Measurements from ENCODE around the gene SLC6A3. TPM values are rescaled to one million over a fixed set of nuclear protein-coding genes. Genes with fewer than 3 reads are reported as not detected.
A peak's percentile ranks its signal among the peaks of the same experiment; 100 is the strongest.

Gene SLC6A3
- total and polyA plus RNA-seq, 2 donors (not counting 1 experiment from before 2014, with no cell fraction given): 0.01 to 0.15 TPM

DNA sequence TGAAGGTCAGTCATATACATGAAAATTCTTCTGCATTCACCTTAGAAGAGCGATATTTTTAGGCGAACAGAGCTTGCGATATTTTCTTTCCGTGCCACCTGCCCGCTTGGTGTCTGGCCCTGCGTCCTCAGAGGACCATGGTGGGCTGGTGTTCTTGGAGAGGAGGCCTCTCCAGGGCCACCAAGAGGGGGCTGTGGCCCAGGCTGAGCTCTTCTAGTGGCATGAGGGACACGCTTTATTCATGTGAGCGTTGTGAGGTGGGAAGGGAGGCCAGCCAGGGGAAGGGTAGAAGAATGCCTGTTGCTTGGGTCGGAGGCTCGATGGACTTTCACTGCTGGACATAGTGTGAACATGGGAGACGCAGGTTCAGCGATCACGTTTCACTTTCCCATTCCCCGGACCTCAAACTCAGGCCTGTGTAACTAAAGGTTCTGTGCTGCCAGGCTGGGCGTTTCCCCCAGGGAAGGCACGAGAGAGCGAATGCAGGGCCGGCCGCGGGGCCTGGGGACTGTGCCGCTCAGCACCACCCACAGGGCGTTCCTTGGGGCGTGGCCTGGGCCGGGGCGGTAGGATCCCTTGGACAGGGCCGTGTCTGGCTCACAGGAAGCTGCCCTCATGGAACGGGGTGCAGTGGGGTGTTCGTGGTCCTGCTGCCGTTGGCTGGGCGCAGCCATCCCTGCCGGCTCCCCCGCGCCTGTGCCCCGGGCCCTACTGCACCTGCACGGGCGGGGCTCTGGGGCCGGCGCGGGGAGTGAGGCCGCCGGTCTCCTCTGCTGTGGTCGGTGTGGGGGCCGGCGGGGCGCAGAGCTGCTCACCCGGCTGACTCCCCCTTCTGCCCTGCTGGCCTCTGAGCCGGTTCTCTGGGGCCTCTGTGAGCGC is 59.6 kb downstream of the SLC6A3 start:
- DNase-seq (peak; percentile 88), ATAC-seq (ENCODE audit: low read depth) (peak; percentile 91)
- H3K4me3 ChIP-seq (ENCODE audit: control extremely low read depth in 1 of 5, extremely low read depth in 1 of 5, insufficient read depth in 1 of 5, low read depth in 2 of 5, low read length in 4 of 5): peak overlapping the region; percentile 22 to 78 (median 62)
- TF ChIP-seq, protein P1, sequence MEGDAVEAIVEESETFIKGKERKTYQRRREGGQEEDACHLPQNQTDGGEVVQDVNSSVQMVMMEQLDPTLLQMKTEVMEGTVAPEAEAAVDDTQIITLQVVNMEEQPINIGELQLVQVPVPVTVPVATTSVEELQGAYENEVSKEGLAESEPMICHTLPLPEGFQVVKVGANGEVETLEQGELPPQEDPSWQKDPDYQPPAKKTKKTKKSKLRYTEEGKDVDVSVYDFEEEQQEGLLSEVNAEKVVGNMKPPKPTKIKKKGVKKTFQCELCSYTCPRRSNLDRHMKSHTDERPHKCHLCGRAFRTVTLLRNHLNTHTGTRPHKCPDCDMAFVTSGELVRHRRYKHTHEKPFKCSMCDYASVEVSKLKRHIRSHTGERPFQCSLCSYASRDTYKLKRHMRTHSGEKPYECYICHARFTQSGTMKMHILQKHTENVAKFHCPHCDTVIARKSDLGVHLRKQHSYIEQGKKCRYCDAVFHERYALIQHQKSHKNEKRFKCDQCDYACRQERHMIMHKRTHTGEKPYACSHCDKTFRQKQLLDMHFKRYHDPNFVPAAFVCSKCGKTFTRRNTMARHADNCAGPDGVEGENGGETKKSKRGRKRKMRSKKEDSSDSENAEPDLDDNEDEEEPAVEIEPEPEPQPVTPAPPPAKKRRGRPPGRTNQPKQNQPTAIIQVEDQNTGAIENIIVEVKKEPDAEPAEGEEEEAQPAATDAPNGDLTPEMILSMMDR (IDR thresholded peaks at IDR 0.05): no peak
- TF ChIP-seq EZH2 (IDR thresholded peaks at IDR 0.05; ENCODE audit: borderline replicate concordance, insufficient read depth, low read depth, low read length, poor library complexity, severe bottlenecking): no peak
- peak overlapping the region; percentile 100 for H3K27ac Mint-ChIP-seq
- no peaks in the 10 kb centered on the region for H3K79me2 ChIP-seq (ENCODE audit: control insufficient read depth, insufficient read depth, low read length)
- WGBS (ENCODE audit: insufficient coverage): 12% methylated on average over 48 of the region's 48 CpGs
- H3K9me3 ChIP-seq (ENCODE audit: control extremely low read depth in 1 of 3, control insufficient read depth in 2 of 3, insufficient read depth in 1 of 3, low read length in 2 of 3): no peaks in the 10 kb centered on the region
- H3K4me1 ChIP-seq (ENCODE audit: control insufficient read depth in 2 of 2, insufficient read depth in 2 of 2, low read length in 2 of 2): peaks cover 15 to 21% of the 10 kb centered on the region in 2 donors
- H3K9ac ChIP-seq (ENCODE audit: low read length): peak overlapping the region; percentile 80
- no peaks in the 10 kb centered on the region for H3K9me3 Mint-ChIP-seq (ENCODE audit: insufficient read depth)
- H3K27ac ChIP-seq (ENCODE audit: low read length in 2 of 2): peak overlapping the region; percentile 83 to 92
- peak overlapping the region; percentile 93 for H3K4me2 ChIP-seq (replicated peaks; ENCODE audit: low read depth, low read length, poor library complexity, severe bottlenecking)
- no peaks in the 10 kb centered on the region for H4K20me1 ChIP-seq (ENCODE audit: control insufficient read depth, insufficient read depth, low read length, poor library complexity, severe bottlenecking)
- H2AFZ ChIP-seq (ENCODE audit: insufficient read depth, low read depth, low read length, poor library complexity, severe bottlenecking): peak overlapping the region; percentile 87
- intact Hi-C loops (cut with micrococcal nuclease): loop anchor here (1.0 to 10.0 kb wide), 5 partner anchors 19 to 417 kb away; partner anchors contain the start of genes CLPTM1L and NDUFS6
- POLR2A ChIA-PET: interaction anchor here (0.6 to 3.4 kb wide), 10 partner anchors 11 to 248 kb away, joined by 3 to 26 read pairs (median 4); partner anchors contain the start of gene CLPTM1L
- peaks cover 0 to 3% (median 0%) of the 10 kb centered on the region in 4 experiments for H3K27me3 ChIP-seq (replicated peaks in 1 of 4; ENCODE audit: control extremely low read depth in 1 of 4, control insufficient read depth in 3 of 4, insufficient read depth in 4 of 4, low read length in 3 of 4)
- peaks cover 30% of the 10 kb centered on the region for H3K4me1 Mint-ChIP-seq
- H3K36me3 ChIP-seq (replicated peaks in 1 of 2; ENCODE audit: control extremely low read depth in 1 of 2, control insufficient read depth in 1 of 2, extremely low read depth in 1 of 2, insufficient read depth in 2 of 2, low read length in 1 of 2): no peaks in the 10 kb centered on the region
- peak overlapping the region; percentile 96 for H3K4me3 Mint-ChIP-seq
- CTCF ChIA-PET: interaction anchor here (0.8 to 2.3 kb wide), 12 partner anchors 14 to 260 kb away, joined by 3 to 9 read pairs (median 4); partner anchors contain the start of gene CLPTM1L
- H3K27me3 Mint-ChIP-seq: peaks cover 13% of the 10 kb centered on the region

Measured in B cell (primary cell).